Parathyroid adenoma (tissue), 2 donors: ENCODE measurements around the gene RHCG.

Experiments
- H2AFZ ChIP-seq: fragments of 300-600 bp; sonication (generic); one replicate; pipeline ENCODE4 v1.7.0; 2017; ENCODE audit warnings: antibody characterized with exemption, mild to moderate bottlenecking
- H3K27ac ChIP-seq: fragments of 300-600 bp; sonication (generic); one replicate; pipeline ENCODE4 v1.7.0; 2017
- H3K27me3 ChIP-seq: fragments of 300-600 bp; sonication (generic); one replicate; pipeline ENCODE4 v1.7.0; 2017; ENCODE audit warnings: low read length; ENCODE audit not compliant: control insufficient read depth, insufficient read depth
- H3K36me3 ChIP-seq: fragments of 300-600 bp; sonication (generic); one replicate; pipeline ENCODE4 v1.7.0; 2017; ENCODE audit warnings: low read length; ENCODE audit not compliant: control insufficient read depth, insufficient read depth
- H3K4me1 ChIP-seq: fragments of 300-600 bp; sonication (generic); one replicate; pipeline ENCODE4 v1.7.0; 2017; ENCODE audit warnings: control low read depth
- H3K4me2 ChIP-seq: fragments of 300-600 bp; sonication (generic); one replicate; pipeline ENCODE4 v1.7.0; 2017; ENCODE audit warnings: low read length
- H3K4me3 ChIP-seq: fragments of 300-600 bp; sonication (generic); one replicate; pipeline ENCODE4 v1.7.0; 2017; ENCODE audit warnings: low read depth, low read length
- H3K79me2 ChIP-seq: fragments of 300-600 bp; sonication (generic); one replicate; pipeline ENCODE4 v1.7.0; 2017; ENCODE audit warnings: control low read depth
- H3K9ac ChIP-seq: fragments of 300-600 bp; sonication (generic); one replicate; pipeline ENCODE4 v1.7.0; 2017; ENCODE audit warnings: mild to moderate bottlenecking
- H3K9me3 ChIP-seq: fragments of 300-600 bp; sonication (generic); one replicate; pipeline ENCODE4 v1.7.0; 2017; ENCODE audit warnings: low read length; ENCODE audit not compliant: control insufficient read depth
- CTCF ChIP-seq: fragments of 300-600 bp; sonication (generic); IDR thresholded peaks from one replicate; pipeline ENCODE4 v1.7.0; 2017; ENCODE audit warnings: antibody characterized with exemption, mild to moderate bottlenecking
- donor health status: primary hyperparathyroidism.

Gene RHCG

GRCh38 chr15:89533861-89534544, 37.6 kb upstream of the RHCG start:
- H3K9me3 ChIP-seq: no peaks in the 10 kb centered on the region
- TF ChIP-seq CTCF: no peak

GRCh38 chr15:89531796-89532537, 35.6 kb upstream of the RHCG start:
- Histone ChIP-seq H3K9ac (no peak overlapping the region), H3K4me3 (no peak overlapping the region), H3K79me2 (no peaks in the 10 kb centered on the region), H3K9me3 (no peaks in the 10 kb centered on the region), H3K27me3 (no peaks in the 10 kb centered on the region), H3K36me3 (no peaks in the 10 kb centered on the region), H2AFZ (no peak overlapping the region), H3K4me1 (no peaks in the 10 kb centered on the region), H3K27ac (no peak overlapping the region), H3K4me2 (no peak overlapping the region)
- no peak for TF ChIP-seq CTCF

More at GRCh38 chr15:89533861-89534544, 37.6 kb upstream of the RHCG start:
- no peaks in the 10 kb centered on the region for H3K4me1 ChIP-seq
- H3K27ac ChIP-seq: no peak overlapping the region
- no peaks in the 10 kb centered on the region for H3K36me3 ChIP-seq
- H3K79me2 ChIP-seq: no peaks in the 10 kb centered on the region
- no peak overlapping the region for H3K9ac ChIP-seq
- no peak overlapping the region for H3K4me2 ChIP-seq
- no peaks in the 10 kb centered on the region for H3K27me3 ChIP-seq
- no peak overlapping the region for H3K4me3 ChIP-seq
- H2AFZ ChIP-seq: no peak overlapping the region

GRCh38 chr15:89530976-89531375, 34.6 kb upstream of the RHCG start:
- no peaks in the 10 kb centered on the region for H3K79me2 ChIP-seq

GRCh38 chr15:89528757-89529352, 32.5 kb upstream of the RHCG start:
- H2AFZ ChIP-seq: peak overlapping the region; percentile 38
- no peak overlapping the region for H3K4me3 ChIP-seq
- H3K27ac ChIP-seq: no peak overlapping the region
- no peak overlapping the region for H3K9ac ChIP-seq
- H3K4me2 ChIP-seq: no peak overlapping the region
- no peak for TF ChIP-seq CTCF
- no peaks in the 10 kb centered on the region for H3K9me3 ChIP-seq
- H3K27me3 ChIP-seq: no peaks in the 10 kb centered on the region
- H3K36me3 ChIP-seq: no peaks in the 10 kb centered on the region
- no peaks in the 10 kb centered on the region for H3K79me2 ChIP-seq
- no peaks in the 10 kb centered on the region for H3K4me1 ChIP-seq

More at GRCh38 chr15:89530976-89531375, 34.6 kb upstream of the RHCG start:
- no peaks in the 10 kb centered on the region for H3K36me3 ChIP-seq
- no peak overlapping the region for H3K27ac ChIP-seq
- no peaks in the 10 kb centered on the region for H3K27me3 ChIP-seq
- H2AFZ ChIP-seq: no peak overlapping the region
- H3K4me1 ChIP-seq: no peaks in the 10 kb centered on the region
- H3K4me3 ChIP-seq: no peak overlapping the region
- TF ChIP-seq CTCF: no peak
- H3K9ac ChIP-seq: no peak overlapping the region
- no peaks in the 10 kb centered on the region for H3K9me3 ChIP-seq
- no peak overlapping the region for H3K4me2 ChIP-seq
